GM21381 (cell line): ENCODE measurements around the gene MMP13.
A peak's percentile ranks its signal among the peaks of the same experiment; 100 is the strongest.
"Not testable (repeated sequence)": the region's sequence is repeated elsewhere in the genome, so short reads cannot be mapped to it uniquely, and the experiment has no call there.

Experiments used
- ATAC-seq: cut with Tn5 transposase; IDR thresholded peaks from one replicate; pipeline ENCODE4 v1.9.1; 2021; ENCODE audit warnings: mild to moderate bottlenecking, moderate library complexity; ENCODE audit not compliant: unreplicated experiment

Gene MMP13

DNA sequence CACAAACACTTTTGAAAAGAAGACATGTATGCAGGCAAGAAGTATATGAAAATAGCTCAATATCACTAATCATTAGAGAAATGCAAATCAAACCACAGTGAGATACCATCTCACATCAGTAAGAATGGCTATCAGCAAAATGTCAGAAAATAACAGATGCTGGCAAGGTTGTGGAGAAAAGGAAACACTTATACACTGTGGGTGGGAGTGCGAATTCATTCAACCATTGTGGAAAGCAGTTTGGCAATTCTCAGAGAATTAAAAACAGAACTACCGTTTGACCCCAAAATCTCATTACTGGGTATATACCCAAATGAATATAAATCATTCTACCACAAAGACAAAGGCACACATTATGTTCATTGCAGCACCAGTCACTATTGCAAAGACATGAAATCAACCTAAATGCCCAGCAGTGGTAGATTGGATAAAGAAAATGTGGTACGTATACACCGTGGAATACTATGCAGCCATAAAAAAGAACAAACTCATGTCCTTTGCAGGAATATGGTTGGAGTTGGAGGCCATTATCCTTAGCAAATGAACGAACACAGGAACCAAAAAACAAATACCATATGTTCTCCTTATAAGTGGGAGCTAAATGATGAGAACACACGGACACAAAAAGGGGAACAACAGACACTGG, 18.5 kb downstream of the MMP13 start:
- no peak for ATAC-seq

DNA sequence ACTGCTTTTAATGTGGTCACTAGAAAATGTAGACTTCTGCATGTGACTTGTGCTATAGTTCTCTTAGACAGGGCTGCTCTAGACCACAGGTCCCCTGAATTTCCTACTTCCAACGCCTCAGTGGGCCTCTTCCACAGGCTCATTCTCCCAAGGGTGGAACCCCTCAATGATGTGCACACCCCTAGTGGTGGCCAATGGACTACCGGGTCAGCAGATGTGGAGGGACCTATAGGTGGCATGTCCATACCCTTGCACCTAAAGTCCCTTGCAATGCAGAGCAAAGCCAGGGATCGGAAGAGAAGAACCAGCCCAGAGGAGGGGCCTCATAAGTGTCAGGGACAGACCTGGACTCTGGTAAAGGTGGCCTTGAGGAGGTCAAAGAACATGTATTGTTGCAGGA, 20.0 kb downstream of the MMP13 start:
- ATAC-seq, result no peak

DNA sequence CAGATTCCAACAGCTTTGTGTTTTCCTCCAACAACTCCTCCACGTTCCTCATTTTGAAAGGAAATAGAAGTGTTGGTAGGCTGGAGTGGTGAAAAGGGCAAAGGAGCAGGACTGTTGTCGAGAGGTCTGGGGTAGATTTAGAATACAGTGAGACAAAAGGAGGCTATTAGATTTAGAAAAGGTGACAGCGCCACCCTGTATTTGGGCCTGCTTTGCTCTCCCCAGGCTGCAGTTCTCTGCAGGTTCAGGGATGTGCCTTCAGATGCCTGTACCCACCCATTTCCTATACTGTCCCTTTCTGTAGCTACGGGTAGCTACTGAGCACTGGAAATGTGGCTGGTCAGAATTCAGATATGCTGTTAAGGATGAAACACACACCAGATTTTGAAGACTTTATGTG, 20.8 kb downstream of the MMP13 start:
- ATAC-seq, result no peak

DNA sequence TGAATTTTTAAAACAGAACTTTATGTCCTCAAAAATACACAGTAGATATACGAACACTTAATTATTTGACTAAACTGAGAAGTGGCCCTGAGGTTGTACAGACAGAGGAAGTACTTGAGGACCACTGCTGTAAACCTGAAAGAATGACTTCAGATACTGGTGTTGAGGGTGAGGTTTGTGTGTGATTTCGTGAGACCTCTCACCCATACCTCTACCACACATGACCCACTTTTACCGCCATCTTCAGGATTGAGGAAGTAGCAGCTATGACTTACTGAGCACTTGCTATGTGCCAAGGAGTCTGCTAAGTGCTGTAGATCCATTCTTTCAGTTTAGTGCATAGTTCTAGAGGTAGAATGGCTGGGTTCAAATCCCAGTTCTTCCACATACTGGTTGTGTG, 21.9 kb downstream of the MMP13 start:
- ATAC-seq, result peak; percentile 46

DNA sequence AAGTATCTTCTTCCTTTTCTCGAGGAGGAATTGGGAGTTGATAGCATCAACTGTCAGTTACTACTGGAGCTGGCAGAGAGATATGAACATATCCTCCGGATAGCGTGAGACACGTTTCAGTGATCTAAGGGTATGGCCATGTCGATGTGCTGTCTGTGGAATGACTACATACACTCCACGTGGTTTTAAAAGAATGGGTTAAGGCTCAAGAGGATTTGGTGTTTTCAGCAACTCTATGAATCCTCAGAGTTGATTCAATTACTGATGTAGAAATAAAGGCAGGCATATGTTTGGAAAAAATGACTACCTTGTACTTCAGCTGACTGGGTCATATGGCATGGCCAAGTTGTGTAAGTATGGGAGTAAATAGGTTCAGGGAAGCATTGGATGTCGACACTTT, 22.9 kb downstream of the MMP13 start:
- no peak for ATAC-seq

DNA sequence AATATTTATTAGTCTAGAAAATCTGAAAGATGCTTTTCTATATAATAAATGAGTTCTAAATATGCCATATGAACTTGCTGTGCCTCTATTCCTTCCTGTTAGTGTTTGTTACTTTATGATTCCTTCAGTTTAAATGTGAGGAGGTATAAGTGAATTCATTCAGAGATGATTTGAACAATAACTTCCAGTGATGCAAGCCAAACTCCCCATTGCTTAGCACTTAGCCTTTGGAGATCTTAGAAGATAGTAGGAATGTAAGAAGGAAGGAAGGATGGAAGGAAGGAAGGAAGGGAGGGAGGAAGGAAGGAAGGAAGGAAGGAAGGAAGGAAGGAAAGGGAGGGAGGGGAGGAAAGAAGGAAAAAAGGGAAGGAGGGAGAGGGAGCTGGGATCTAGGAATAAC, 25.1 kb downstream of the MMP13 start:
- ATAC-seq, result no peak

DNA sequence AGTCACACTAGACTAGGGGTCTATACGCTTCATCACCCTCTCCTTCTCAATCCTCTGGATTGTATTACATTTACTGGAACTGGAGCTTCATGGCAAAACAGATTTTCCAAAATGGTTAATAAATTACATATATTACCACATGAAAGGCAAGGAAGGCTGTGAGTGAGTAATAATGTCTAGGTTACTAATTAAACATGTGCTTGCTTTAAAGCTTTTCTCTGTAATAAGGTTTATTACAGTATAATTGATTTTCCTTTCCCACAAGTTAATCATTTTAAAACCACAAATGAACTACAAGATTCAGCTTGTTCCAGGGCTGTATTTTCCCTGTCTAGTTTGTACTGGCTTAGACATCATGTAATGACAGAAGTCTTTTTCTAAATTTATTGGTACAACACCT, 25.6 kb downstream of the MMP13 start:
- no peak for ATAC-seq

DNA sequence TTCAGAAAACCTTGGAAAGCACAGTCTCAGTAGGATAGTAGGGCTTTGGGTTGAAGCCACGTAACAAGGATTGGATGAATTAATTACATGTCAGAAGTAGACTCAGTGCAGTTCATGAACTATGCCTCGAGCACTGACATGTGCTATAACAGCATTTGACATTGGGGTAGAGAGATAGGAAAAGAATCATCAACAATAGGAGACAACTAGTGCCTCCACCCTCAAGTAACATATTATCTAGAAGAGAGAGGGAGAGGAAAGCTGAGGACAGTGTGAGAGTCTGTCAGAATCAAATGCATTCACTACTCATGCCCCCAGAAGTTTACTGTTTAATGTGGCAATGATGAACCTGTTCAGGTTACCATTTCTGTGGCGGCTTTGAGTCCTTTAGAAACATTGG, 26.4 kb downstream of the MMP13 start:
- no peak for ATAC-seq

DNA sequence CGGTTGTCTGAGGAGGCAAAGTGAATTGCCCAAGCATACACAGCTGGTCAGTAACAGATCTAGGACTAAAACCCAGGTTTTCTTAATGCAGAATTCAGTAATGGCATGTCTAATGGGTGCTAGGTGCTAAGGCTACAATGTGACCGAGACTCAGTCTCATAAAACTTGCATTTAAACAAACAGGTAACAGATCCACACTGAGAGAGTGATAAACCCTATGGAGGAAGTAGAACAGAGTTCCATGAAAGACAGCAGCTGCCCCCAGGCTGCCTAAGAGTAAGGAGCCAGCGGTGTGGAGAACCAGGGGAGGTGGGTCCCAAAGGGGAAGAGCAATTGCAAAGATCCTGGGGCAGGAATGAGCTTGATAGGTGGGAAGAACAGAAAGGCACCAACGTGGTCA, 27.3 kb downstream of the MMP13 start:
- no peak for ATAC-seq

DNA sequence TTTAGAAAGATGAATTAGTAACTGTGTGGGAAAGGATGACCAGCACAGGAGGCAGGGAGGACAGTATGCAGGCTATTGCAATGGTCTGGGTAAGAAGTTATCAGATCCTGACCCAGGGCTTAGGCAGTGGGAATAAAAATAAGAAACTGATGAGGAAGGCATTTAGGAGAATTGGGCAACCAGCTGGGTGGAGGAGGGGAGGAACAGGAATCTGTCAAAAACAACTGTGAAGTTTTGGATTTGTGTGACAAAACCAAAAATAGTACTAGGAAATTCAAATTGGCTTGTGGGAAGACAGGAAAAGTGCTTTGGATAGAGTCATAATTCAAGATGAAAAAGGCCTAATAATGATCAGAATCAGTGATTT, 27.9 kb downstream of the MMP13 start:
- ATAC-seq, result no peak

DNA sequence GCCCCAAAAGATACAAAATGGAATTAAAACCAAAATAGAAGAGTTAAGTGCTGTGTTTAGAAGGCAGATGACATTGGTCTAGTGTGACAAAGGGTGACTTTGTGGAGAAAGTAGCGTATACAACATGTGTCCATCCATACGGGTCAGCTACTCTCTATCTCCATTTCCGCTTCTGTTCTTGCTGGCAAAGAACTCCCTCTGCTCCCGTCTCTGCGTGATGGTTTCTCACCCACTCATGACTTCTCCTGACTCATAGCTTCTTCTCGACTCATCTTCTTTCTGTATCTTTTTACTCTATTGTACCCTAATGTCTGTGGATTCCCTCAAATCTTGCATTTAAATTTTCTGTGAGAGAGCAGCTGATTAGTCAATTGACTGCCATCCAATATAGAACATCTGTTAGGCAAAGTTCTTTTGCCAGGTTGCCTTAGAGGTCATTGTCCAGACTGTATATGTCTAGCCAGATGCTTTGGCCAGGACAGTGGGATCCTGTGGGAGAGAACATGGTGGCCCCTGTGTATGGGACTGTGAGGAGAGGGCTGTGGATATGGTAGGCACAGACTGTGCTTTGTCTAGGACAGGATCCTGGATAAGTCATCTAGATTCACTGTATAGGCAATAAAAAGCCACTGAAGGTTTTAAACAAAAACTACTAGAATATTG, 28.4 kb downstream of the MMP13 start:
- no peak for ATAC-seq

DNA sequence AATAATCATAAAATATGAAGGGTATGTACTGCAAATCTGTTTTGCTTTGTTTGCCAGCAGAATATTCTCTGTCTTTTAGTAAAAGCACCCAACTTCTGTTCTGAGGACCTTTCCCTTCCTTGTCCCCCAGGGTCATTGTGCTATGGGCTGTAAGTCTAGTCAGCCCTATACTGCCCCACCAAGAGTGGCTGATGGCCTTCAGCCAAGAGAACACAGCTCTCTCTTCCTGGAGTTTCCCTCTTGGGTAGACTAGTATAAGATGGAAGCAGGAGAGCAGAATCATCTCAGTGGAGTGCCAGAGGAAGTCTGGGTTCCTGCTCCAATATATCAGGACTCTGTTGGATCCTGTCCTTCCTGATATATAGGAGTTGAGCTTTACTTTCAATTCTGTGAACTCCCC, 29.0 kb downstream of the MMP13 start:
- ATAC-seq, result no peak

DNA sequence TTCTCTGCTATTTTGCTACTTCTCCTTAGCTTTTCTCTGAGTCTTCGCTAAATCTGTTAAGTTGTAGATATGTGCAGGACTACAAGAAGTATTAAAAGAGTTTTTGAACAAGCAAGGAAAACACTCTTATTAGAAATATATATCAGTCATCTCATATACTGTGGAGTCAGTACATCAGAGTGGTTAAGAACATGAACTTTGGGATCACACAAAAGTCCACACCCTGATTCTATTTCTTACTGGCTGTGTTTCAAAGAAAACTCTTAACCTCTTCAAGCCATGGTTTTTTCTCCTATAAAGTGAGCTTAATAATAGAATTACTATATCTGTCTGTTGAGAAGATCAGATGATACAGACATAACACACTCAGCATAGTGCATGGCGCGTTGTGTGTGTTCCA, 29.5 kb downstream of the MMP13 start:
- no peak for ATAC-seq

DNA sequence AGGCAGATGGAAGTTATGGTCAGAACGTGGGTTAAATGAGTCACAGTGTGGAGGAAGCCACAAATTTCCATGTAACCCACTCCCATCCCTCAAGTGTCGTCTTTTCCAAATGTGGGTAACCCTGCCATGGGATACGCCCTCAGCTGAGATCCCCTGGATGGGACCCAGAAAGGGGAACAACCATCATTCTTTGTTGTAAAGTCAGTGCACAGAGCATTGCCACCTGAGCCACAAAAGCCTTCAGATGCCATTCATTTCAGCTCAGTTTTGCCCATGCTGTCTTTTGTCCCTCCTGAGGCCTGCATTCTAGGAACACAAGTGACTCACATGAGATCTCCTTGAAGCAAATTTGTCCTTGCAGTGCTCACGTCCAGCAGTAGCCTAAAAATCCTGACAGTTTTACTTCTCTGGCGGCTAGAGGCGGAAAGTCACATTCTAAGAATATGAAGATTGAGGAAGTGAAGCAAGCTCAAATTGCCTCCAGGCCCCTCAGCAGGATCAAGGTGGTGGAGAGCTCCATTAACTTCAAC, 30.6 kb downstream of the MMP13 start:
- ATAC-seq, result no peak

DNA sequence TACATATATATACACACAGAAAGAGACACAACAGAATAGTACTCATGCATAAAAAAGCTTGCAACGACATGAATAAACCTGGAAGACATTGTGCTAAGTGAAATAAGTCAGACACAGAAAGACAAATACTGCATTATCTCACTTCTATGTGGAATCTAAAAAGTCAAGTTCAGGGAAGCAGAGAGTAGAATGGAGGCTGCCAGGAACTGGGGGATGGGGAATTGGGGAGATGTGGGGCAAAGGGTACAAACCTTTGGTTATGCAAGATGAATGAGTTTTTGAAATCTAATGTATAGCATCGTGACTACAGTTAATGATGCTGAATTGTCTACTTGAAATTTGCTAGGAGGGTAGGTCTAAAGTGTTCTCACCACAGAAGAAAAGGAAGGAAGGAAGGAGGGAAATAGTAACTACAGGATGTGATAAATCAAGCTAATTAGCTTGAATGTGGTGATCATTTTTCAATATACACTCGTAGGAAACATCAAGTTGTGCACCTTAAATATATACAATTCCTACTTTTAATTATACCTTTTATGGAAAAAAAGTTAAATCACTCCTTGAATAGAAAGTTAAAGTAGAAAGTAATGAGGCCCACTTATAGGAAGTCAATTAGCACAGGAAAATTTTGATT, 33.8 kb downstream of the MMP13 start:
- no peak for ATAC-seq

DNA sequence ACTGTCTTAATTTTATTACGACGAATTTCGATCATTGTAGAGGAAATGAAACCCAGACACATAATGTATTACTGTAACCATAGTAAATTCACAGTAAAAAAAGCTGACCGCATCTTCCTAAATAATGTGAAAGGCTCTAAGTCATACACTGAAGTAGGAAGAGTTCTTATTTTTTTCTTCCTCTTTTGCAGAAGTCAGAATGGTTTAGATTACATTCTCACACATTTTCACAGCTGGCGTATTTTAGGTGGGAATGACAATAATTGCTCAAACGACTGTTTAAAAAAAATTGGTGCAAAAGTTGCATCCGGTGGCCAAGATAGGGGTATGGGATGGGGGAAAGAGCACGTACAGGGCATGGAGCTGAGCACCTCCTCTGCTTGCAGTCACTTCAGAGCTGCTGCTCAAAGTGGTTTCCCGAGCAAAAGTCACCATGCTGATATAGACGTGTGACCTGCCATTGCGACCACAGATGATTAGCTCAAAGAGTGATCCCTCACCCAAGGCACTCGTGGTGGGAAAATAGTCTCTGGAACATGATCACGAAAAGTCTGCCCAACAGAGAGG, 35.3 kb downstream of the MMP13 start:
- peak; percentile 93 for ATAC-seq

DNA sequence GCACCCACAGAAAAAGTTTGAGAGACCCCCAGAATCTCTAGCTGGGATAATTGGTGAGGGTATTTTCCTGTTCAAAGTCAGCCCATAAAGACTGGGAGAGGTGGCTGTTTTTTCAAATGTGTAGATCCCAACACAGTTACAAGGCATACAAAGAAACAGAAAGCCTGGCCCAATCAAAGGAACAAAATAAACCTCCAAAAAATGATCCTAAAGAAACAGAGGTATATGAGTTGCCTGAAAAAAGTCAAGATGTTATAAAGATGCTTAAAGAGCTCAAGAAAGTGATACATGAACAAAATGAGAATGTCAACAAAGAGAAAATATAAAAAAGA, 40.5 kb downstream of the MMP13 start:
- no peak for ATAC-seq

DNA sequence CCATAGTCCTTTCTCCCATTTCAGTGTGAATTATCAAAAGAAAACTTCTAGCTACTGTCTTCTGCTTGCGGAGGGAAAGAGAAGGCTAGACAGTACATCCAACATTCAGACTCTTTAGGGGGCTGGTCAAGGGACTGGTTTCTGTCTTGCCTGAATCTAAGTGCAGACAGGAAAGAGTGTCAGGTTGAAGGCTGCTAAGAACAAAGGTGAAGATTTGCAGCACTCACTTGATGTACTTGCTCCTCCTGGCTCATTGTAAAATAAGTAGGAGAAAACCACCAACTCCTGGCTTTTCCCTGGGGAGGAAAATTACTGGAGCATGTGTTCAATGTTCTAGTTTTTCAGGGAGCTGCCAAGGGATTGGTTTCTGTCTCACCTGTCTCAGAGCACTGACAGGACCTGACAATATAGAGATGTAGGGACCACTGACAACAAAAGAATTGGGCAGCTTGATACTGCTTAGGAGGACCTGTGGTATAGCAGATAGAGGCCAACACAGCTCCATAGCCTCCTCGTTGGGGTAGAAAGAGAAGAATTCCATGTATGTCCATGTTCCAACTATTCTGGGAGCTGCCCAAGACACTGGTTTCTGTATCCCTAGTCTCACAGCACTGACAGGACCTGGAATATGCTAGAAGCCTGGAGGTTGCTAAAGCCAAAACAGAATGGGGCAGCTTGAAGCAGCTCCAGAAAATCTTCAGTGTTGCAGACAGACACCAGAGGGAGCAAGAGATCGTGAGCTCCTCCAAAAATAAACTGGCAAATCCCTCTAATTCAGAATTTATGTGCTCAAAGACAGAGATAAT, 41.1 kb downstream of the MMP13 start:
- peak; percentile 53 for ATAC-seq

DNA sequence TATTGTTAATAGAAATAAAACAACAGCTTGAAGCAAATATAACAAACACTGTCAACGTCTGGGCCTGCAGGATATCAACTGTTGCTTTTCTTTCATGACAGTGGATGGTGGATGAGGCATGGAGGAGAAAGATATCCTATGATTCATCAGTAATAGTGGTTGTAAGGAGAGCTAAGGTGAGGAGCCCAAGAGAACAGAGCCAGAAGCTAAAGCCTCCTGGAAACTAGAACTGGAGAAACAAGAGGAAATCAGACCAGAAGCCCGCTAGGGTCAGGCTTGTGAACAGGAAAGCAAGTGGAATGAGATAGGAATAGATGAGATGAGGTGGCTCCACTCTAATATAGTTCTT, 43.1 kb downstream of the MMP13 start:
- ATAC-seq, result no peak

DNA sequence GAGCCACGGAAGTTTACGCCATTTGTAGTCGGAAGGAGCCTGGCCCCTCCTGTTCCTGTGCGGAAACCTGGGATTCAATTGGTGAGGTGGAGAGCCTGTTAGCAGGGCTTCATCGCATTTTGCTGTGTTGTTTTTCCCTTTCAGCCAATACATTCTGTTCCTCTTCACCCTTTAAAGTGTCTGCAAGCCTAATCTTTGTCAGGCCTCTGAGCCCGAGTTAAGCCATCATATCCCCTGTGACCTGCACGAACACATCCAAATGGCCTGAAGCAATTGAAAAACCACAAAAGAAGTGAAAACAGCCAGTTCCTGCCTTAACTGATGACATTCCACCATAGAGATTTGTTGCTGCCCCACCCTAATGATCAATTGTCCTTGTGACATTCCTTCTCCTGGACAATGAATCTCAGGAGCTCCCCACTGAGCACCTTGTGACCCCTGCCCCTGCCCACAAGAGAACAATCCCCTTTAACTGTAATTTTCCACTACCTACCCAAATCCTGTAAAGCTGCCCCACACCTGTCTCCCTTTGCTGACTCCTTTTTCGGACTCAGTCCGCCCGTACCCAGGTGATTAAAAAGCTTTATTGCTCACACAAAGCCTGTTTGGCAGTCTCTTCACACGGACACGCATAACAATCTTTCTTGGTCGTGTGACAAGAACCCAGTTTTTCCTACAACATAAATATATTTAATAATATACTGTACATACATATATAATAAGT, 43.6 kb downstream of the MMP13 start:
- no peak for ATAC-seq

DNA sequence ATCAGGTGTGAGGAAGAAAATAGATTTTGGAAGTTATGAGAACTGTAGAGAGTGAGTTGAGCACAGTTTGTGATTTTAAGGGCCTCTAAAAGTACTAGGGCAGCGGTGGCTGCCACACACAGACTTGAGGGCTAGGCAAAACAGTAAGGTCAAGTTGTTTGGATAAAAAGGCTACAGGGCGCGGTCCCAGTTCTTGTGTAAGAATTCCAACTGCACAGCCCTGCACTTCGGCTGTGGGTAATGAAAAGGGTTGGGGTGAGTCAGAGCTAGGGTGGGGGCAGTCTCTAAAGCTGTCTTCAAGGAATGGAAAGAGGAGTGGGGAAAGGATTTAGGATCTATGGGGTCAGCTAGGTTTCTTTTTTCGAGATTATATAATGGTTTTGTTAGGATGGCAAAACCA, 49.7 kb downstream of the MMP13 start:
- ATAC-seq, result not testable (repeated sequence)
